AG04450 (cell line): ENCODE measurements around the gene RABGEF1. TPM values are rescaled to one million over a fixed set of nuclear protein-coding genes. Genes with fewer than 3 reads are reported as not detected.
"Not testable (repeated sequence)": the region's sequence is repeated elsewhere in the genome, so short reads cannot be mapped to it uniquely, and the experiment has no call there.

Experiments used
- CTCF ChIA-PET: fragments of 300-600, 350-600 bp; formaldehyde crosslinking; extraction: SDS; loops from one replicate; lab custom pipeline; 2022; ENCODE audit warnings: antibody characterized with exemption, inconsistent platforms; lab: Charles Lee
- POLR2A ChIA-PET: fragments of 350-600 bp; formaldehyde crosslinking; extraction: SDS; loops from one replicate; lab custom pipeline; 2021; ENCODE audit warnings: antibody characterized with exemption, inconsistent platforms; lab: Yijun Ruan, JAX
- DNase-seq: peaks from one replicate; pipeline ENCODE4 v3.0.0-alpha.2; 2011; ENCODE audit warnings: low read depth, low spot score
- H3K27ac ChIP-seq: one replicate; pipeline ENCODE4 v1.5.1; 2012; ENCODE audit warnings: low read depth, low read length, control low read depth
- H3K27me3 ChIP-seq: one replicate; pipeline ENCODE4 v1.6.0; 2012; ENCODE audit warnings: low read length; ENCODE audit not compliant: control insufficient read depth, insufficient read depth
- H3K4me3 ChIP-seq: 2 replicates; pipeline ENCODE4 v1.5.1; 2011; ENCODE audit warnings: mild to moderate bottlenecking, low read depth, low read length, control low read depth
- H3K9me3 ChIP-seq: 2 replicates; pipeline ENCODE4 v1.5.1; 2012; ENCODE audit warnings: low read length; ENCODE audit not compliant: control insufficient read depth, insufficient read depth
- polyA plus RNA-seq: library from polyadenylated mRNA; depleted of rRNA; stranded (reverse); fragments of >200 nt; gene quantifications from 2 replicates; pipeline ENCODE4 v1.2.3, GENCODE V29; 2011
- TF ChIP-seq, protein P1 (sequence below): IDR thresholded peaks from 2 replicates; pipeline ENCODE4 v1.5.1; 2011; ENCODE audit warnings: low read depth, low read length, control low read depth, inconsistent platforms

Gene RABGEF1
- polyA plus RNA-seq, 1 experiment: 27.1 TPM

DNA sequence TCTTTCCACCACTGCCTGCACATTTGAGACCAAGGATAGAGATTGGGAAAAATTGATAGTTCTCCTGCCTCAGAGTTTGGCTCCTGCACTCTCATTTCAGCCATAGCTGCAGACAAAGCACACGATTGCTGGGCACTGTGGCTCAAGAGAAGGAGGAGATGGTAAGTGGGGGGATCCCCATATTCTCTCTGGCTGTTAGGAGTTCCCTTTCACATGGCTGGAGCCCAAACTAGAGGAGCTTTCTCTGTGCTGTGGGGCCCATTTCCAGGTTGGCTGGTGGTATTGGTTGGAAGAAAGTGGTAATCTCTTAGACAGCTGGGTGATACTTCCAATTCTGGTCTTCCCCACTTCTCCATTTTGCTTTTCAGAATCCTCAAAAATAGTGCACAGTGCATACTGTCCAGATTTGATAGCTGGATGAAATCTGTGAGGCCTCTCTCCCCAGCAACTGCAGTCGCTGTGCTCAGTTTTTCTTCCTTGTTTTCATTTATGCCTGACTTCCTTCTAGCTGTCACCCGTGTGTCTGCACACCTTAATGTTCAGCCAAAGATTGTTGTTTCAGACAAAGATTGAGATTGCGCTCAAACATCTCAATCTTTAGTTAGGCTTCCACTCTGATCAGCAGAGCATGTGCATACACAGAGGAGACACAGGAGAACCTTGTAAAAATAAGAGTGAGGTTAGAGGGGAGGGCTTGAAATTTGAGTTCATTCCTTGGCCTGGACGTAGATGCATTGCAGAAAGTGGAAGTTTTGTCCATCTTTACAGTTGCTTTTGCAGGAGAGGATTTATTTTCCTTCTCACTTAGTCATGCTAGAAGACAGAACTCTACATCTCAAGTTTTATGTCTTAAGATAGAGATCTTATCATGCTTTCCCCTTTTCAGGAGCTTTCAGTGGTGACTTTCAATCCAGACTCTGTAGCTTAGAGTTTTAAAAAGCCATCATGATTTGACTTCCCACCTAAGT lies 28.6 kb downstream of the RABGEF1 start:
- TF ChIP-seq, protein P1, sequence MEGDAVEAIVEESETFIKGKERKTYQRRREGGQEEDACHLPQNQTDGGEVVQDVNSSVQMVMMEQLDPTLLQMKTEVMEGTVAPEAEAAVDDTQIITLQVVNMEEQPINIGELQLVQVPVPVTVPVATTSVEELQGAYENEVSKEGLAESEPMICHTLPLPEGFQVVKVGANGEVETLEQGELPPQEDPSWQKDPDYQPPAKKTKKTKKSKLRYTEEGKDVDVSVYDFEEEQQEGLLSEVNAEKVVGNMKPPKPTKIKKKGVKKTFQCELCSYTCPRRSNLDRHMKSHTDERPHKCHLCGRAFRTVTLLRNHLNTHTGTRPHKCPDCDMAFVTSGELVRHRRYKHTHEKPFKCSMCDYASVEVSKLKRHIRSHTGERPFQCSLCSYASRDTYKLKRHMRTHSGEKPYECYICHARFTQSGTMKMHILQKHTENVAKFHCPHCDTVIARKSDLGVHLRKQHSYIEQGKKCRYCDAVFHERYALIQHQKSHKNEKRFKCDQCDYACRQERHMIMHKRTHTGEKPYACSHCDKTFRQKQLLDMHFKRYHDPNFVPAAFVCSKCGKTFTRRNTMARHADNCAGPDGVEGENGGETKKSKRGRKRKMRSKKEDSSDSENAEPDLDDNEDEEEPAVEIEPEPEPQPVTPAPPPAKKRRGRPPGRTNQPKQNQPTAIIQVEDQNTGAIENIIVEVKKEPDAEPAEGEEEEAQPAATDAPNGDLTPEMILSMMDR: no peak
- ChIA-PET POLR2A (interaction anchor here (1.0 to 1.2 kb wide), 2 partner anchors 11 to 29 kb away, joined by 3 read pairs; partner anchors contain the start of gene RABGEF1), CTCF (interaction anchor here (0.6 to 0.7 kb wide), 2 partner anchors 16 to 451 kb away, joined by 3 to 4 read pairs; no protein-coding TSS in a partner anchor)
- H3K9me3 ChIP-seq: no peaks in the 10 kb centered on the region
- no peak overlapping the region for H3K27ac ChIP-seq
- no peak overlapping the region for H3K4me3 ChIP-seq
- no peaks in the 10 kb centered on the region for H3K27me3 ChIP-seq
- no peak for DNase-seq

DNA sequence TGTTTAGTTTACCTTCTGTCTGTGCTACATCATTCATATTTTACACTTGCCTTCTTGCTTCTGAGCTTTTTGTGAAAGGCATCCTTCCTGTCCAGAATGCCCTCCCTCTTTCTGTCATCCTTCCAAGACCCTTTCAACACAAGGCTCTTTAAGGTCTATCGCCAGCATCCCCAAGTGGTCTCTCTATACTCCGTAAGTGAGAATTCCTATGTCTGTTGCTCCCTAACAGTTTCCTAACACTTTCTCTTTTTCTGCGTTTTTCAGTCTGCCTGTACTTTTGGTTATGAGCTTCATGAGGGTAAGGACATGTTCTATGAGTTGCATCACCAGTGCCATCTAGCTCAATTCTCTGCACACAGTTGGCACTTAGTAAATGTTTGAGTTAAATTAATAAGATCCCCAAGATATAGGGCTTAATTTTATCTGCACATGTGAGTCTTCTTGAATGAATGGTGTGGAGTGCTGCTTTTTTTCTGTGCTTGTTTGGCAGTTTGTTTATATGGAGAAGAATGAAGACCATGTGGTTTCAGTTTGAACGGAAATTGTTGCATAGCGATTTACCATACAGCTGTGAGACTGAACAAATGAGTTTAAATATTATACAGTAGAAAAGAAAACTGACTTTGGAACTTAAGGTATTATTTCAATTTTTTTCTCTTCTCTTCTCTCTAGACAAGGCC lies 29.4 kb downstream of the RABGEF1 start:
- Histone ChIP-seq H3K27me3 (no peaks in the 10 kb centered on the region), H3K4me3 (no peak overlapping the region), H3K9me3 (no peaks in the 10 kb centered on the region), H3K27ac (no peak overlapping the region)
- DNase-seq: peak; percentile 48
- POLR2A ChIA-PET: interaction anchor here (1.0 to 1.2 kb wide), 2 partner anchors 10 to 30 kb away, joined by 3 read pairs; partner anchors contain the start of gene RABGEF1
- CTCF ChIA-PET: interaction anchor here (0.6 to 0.7 kb wide), 2 partner anchors 17 to 450 kb away, joined by 3 to 4 read pairs; no protein-coding TSS in a partner anchor
- TF ChIP-seq, protein P1: no peak

DNA sequence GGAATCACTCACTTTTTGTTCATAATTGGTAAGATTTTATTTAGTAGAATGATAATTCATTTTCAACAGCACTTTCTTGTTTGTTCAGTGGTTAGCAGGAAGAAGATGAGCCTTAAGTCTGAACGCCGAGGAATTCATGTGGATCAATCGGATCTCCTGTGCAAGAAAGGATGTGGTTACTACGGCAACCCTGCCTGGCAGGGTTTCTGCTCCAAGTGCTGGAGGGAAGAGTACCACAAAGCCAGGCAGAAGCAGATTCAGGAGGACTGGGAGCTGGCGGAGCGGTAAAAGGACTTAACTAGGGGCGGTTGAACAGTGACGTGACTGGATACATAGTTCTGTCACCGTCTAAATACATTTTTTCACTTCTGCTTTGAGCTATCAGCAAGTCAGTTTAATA lies 31.3 kb downstream of the RABGEF1 start:
- Histone ChIP-seq H3K9me3 (no peaks in the 10 kb centered on the region), H3K4me3 (no peak overlapping the region), H3K27ac (no peak overlapping the region), H3K27me3 (no peaks in the 10 kb centered on the region)
- no peak for DNase-seq
- TF ChIP-seq, protein P1: no peak
- ChIA-PET CTCF (no interaction called here), POLR2A (no interaction called here)

DNA sequence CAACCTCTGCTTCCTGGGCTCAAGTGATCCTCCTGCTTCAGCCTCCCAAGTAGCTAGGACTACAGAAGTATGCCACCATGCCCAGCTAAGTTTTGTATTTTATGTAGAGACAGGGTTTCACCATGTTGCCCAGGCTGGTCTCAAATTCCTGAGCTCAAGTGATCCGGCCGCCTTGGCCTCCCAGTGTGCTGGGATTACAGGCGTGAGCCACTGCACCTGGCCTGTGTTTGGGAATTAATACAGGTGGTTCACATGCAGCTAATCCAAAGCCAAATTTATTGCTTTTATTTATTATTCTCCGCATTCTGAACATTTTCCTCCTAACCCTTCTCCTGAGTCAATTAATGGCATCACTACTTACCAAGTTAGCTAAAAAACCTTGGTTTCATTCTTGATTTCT lies 33.2 kb downstream of the RABGEF1 start:
- CTCF ChIA-PET, H3K4me3 ChIP-seq, H3K27me3 ChIP-seq, H3K9me3 ChIP-seq, POLR2A ChIA-PET, DNase-seq, H3K27ac ChIP-seq: not testable (repeated sequence)

DNA sequence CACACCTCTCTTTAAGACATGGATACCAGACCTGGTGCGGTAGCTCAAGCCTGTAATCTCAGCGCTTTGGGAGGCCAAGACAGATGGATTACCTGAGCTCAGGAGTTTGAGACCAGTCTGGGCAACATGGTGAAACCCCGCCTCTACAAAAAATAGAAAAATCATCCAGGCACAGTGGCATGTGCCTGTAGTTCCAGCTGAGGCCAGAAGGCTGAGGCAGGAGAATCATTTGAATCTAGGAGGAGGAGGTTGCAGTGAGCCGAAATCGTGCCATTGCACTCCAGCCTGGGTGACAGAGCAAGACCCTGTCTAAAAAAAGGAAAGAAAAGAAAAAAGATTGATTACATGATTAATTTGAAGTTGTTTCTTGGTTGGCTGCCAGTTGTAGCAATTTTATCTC lies 35.9 kb downstream of the RABGEF1 start:
- DNase-seq, H3K27ac ChIP-seq, H3K27me3 ChIP-seq, POLR2A ChIA-PET, H3K9me3 ChIP-seq, H3K4me3 ChIP-seq: not testable (repeated sequence)
- CTCF ChIA-PET: interaction anchor here (0.5 kb wide), 1 partner anchor 745 kb away, joined by 7 read pairs; no protein-coding TSS in a partner anchor
